ENCODE data around the gene FARSA. TPM values are rescaled to one million over a fixed set of nuclear protein-coding genes. Genes with fewer than 3 reads are reported as not detected.

Gene FARSA
- total and polyA plus RNA-seq, 2 of the 13 experiments (the other 11 are each of a cell fraction or from before 2014, with no cell fraction given) = 25.9 to 72.0 TPM

DNA sequence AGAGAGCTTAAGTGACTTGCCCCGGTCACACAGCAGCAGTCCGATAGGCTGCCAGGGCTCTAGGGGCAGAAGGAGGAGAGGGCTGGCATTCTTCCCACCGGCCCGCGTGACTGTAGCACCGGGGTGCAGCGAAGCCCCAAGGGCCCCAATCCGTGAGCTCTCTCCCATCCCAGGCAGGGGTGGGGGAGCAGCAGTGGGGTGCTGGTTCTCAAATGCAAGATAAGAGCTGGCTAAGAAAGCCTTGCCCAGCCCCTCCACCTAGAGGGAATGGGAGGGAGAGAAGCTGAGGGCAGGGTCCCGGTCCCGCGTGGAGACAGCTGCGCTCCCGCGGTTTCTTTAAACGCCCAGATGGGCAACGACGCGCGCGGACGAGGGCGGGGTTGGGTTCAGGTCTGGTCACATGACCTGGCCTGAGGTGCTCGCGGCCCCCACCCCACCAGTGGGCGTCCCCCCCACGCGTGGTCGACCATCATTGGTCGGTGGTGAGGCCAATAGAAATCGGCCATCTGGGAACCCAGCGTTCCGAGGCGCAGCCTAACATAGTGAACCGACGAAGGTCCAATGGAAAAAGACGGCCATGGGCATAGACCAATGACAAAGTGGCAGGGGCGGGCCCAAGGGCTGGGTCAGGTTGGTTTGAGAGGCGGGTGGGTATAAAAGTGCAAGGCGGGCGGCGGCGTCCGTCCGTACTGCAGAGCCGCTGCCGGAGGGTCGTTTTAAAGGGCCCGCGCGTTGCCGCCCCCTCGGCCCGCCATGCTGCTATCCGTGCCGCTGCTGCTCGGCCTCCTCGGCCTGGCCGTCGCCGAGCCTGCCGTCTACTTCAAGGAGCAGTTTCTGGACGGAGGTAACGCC, 4.6 kb upstream of the FARSA start, which contains the start of gene CALR (continued):
- TF ChIP-seq, protein P1, sequence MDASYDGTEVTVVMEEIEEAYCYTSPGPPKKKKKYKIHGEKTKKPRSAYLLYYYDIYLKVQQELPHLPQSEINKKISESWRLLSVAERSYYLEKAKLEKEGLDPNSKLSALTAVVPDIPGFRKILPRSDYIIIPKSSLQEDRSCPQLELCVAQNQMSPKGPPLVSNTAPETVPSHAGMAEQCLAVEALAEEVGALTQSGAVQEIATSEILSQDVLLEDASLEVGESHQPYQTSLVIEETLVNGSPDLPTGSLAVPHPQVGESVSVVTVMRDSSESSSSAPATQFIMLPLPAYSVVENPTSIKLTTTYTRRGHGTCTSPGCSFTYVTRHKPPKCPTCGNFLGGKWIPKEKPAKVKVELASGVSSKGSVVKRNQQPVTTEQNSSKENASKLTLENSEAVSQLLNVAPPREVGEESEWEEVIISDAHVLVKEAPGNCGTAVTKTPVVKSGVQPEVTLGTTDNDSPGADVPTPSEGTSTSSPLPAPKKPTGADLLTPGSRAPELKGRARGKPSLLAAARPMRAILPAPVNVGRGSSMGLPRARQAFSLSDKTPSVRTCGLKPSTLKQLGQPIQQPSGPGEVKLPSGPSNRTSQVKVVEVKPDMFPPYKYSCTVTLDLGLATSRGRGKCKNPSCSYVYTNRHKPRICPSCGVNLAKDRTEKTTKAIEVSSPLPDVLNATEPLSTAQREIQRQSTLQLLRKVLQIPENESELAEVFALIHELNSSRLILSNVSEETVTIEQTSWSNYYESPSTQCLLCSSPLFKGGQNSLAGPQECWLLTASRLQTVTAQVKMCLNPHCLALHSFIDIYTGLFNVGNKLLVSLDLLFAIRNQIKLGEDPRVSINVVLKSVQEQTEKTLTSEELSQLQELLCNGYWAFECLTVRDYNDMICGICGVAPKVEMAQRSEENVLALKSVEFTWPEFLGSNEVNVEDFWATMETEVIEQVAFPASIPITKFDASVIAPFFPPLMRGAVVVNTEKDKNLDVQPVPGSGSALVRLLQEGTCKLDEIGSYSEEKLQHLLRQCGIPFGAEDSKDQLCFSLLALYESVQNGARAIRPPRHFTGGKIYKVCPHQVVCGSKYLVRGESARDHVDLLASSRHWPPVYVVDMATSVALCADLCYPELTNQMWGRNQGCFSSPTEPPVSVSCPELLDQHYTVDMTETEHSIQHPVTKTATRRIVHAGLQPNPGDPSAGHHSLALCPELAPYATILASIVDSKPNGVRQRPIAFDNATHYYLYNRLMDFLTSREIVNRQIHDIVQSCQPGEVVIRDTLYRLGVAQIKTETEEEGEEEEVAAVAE (CRISPR knock-in tag; IDR thresholded peaks at IDR 0.05; ENCODE audit: borderline replicate concordance) = peak; percentile 97
- TF ChIP-seq ZNF337 (CRISPR knock-in tag; IDR thresholded peaks at IDR 0.05; ENCODE audit: borderline replicate concordance, low read depth) = 0 out of 2 replicates have a peak, but pooled peaks have one; percentile 47
- peak; percentile 41; the same call in 1 of the 2 replicates for TF ChIP-seq ZNF121 (CRISPR knock-in tag; IDR thresholded peaks at IDR 0.05)
- TF ChIP-seq MAF1 (CRISPR knock-in tag; IDR thresholded peaks at IDR 0.05; ENCODE audit: borderline replicate concordance) = no peak; the same call in 1 of the 2 replicates
- TF ChIP-seq, protein P2, sequence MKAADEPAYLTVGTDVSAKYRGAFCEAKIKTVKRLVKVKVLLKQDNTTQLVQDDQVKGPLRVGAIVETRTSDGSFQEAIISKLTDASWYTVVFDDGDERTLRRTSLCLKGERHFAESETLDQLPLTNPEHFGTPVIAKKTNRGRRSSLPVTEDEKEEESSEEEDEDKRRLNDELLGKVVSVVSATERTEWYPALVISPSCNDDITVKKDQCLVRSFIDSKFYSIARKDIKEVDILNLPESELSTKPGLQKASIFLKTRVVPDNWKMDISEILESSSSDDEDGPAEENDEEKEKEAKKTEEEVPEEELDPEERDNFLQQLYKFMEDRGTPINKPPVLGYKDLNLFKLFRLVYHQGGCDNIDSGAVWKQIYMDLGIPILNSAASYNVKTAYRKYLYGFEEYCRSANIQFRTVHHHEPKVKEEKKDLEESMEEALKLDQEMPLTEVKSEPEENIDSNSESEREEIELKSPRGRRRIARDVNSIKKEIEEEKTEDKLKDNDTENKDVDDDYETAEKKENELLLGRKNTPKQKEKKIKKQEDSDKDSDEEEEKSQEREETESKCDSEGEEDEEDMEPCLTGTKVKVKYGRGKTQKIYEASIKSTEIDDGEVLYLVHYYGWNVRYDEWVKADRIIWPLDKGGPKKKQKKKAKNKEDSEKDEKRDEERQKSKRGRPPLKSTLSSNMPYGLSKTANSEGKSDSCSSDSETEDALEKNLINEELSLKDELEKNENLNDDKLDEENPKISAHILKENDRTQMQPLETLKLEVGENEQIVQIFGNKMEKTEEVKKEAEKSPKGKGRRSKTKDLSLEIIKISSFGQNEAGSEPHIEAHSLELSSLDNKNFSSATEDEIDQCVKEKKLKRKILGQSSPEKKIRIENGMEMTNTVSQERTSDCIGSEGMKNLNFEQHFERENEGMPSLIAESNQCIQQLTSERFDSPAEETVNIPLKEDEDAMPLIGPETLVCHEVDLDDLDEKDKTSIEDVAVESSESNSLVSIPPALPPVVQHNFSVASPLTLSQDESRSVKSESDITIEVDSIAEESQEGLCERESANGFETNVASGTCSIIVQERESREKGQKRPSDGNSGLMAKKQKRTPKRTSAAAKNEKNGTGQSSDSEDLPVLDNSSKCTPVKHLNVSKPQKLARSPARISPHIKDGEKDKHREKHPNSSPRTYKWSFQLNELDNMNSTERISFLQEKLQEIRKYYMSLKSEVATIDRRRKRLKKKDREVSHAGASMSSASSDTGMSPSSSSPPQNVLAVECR (CRISPR knock-in tag; IDR thresholded peaks at IDR 0.05; ENCODE audit: borderline replicate concordance) = peak; percentile 90
- peak; percentile 84 for TF ChIP-seq CREB1 (IDR thresholded peaks at IDR 0.05)
- peak; percentile 91 for TF ChIP-seq CREB1 (CRISPR knock-in tag; IDR thresholded peaks at IDR 0.05)
- TF ChIP-seq ZNF180 (CRISPR knock-in tag; IDR thresholded peaks at IDR 0.05; ENCODE audit: borderline replicate concordance, low read depth) = peak; percentile 86; the same call in 1 of the 2 replicates
- TF ChIP-seq POLR2G (IDR thresholded peaks at IDR 0.05; ENCODE audit: low read depth, low read length) = peak; percentile 99
- peak; percentile 84 for TF ChIP-seq YEATS2 (CRISPR knock-in tag; IDR thresholded peaks at IDR 0.05; ENCODE audit: borderline replicate concordance)
- TF ChIP-seq, protein P3, sequence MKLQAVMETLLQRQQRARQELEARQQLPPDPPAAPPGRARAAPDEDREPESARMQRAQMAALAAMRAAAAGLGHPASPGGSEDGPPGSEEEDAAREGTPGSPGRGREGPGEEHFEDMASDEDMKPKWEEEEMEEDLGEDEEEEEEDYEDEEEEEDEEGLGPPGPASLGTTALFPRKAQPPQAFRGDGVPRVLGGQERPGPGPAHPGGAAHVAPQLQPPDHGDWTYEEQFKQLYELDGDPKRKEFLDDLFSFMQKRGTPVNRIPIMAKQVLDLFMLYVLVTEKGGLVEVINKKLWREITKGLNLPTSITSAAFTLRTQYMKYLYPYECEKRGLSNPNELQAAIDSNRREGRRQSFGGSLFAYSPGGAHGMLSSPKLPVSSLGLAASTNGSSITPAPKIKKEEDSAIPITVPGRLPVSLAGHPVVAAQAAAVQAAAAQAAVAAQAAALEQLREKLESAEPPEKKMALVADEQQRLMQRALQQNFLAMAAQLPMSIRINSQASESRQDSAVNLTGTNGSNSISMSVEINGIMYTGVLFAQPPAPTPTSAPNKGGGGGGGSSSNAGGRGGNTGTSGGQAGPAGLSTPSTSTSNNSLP (IDR thresholded peaks at IDR 0.05; ENCODE audit: low read depth, low read length) = no peak
- peak; percentile 66; the same call in 1 of the 2 replicates for TF ChIP-seq ZNF558 (CRISPR knock-in tag; IDR thresholded peaks at IDR 0.05; ENCODE audit: borderline replicate concordance)
- 0 out of 2 replicates have a peak, but pooled peaks have one; percentile 21 for TF ChIP-seq ZNF598 (CRISPR knock-in tag; IDR thresholded peaks at IDR 0.05; ENCODE audit: borderline replicate concordance)
- TF ChIP-seq ZBTB20 (CRISPR knock-in tag; IDR thresholded peaks at IDR 0.05; ENCODE audit: borderline replicate concordance, low read depth) = no peak

Data from HepG2 (cell line).